ENCODE data around the gene FNDC11. TPM values are rescaled to one million over a fixed set of nuclear protein-coding genes. Genes with fewer than 3 reads are reported as not detected.

FNDC11 gene
- total and polyA plus RNA-seq, 2 of the 13 experiments (the other 11 are each of a cell fraction or from before 2014, with no cell fraction given), result 0.07 TPM; not detected in 1

DNA sequence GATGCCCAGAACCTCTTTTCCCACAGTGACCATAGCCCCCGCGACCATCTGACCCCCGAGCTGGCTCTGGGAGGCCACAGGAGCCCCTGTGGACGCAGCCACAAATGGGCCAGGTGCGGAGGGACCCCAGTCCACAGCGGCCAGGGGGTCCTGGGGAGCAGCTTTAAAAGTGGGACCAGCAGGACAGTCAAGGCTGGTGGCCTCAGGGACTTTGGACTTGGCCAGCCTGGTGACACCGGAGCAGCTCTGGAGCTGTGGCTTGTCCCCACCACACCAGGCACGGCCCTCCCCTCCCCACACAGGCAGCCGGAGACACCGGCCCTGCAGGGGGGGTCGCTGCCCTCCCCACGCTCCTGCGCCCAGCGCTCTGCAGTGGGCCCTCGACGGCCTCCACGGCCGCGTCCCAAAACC, 3.5 kb downstream of the FNDC11 start (continued):
- TF ChIP-seq JUND (CRISPR knock-in tag; IDR thresholded peaks at IDR 0.05), result no peak
- no peak for TF ChIP-seq SOX6 (IDR thresholded peaks at IDR 0.05)
- TF ChIP-seq SOX6 (CRISPR knock-in tag; IDR thresholded peaks at IDR 0.05), result 0 out of 2 replicates have a peak, but pooled peaks have one; percentile 3
- TF ChIP-seq RXRB (CRISPR knock-in tag; IDR thresholded peaks at IDR 0.05; ENCODE audit: borderline replicate concordance), result 0 out of 2 replicates have a peak, but pooled peaks have one; percentile 17
- TF ChIP-seq, protein P1, sequence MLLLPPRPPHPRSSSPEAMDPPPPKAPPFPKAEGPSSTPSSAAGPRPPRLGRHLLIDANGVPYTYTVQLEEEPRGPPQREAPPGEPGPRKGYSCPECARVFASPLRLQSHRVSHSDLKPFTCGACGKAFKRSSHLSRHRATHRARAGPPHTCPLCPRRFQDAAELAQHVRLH (CRISPR knock-in tag; IDR thresholded peaks at IDR 0.05; ENCODE audit: borderline replicate concordance, low read depth), result no peak
- TF ChIP-seq, protein P2, sequence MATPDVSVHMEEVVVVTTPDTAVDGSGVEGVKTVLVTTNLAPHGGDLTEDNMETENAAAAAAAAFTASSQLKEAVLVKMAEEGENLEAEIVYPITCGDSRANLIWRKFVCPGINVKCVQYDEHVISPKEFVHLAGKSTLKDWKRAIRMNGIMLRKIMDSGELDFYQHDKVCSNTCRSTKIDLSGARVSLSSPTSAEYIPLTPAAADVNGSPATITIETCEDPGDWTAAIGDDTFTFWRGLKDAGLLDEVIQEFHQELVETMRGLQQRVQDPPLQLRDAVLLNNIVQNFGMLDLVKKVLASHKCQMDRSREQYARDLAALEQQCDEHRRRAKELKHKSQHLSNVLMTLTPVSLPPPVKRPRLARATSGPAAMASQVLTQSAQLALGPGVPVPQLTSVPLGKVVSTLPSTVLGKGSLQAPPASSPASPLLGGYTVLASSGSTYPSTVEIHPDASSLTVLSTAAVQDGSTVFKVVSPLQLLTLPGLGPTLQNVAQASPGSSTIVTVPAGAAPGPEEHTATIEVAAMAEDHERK (CRISPR knock-in tag; IDR thresholded peaks at IDR 0.05; ENCODE audit: low read depth), result no peak
- TF ChIP-seq, protein P3, sequence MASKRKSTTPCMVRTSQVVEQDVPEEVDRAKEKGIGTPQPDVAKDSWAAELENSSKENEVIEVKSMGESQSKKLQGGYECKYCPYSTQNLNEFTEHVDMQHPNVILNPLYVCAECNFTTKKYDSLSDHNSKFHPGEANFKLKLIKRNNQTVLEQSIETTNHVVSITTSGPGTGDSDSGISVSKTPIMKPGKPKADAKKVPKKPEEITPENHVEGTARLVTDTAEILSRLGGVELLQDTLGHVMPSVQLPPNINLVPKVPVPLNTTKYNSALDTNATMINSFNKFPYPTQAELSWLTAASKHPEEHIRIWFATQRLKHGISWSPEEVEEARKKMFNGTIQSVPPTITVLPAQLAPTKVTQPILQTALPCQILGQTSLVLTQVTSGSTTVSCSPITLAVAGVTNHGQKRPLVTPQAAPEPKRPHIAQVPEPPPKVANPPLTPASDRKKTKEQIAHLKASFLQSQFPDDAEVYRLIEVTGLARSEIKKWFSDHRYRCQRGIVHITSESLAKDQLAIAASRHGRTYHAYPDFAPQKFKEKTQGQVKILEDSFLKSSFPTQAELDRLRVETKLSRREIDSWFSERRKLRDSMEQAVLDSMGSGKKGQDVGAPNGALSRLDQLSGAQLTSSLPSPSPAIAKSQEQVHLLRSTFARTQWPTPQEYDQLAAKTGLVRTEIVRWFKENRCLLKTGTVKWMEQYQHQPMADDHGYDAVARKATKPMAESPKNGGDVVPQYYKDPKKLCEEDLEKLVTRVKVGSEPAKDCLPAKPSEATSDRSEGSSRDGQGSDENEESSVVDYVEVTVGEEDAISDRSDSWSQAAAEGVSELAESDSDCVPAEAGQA (IDR thresholded peaks at IDR 0.05; ENCODE audit: low read depth), result no peak
- TF ChIP-seq, protein P3 (CRISPR knock-in tag; IDR thresholded peaks at IDR 0.05; ENCODE audit: borderline replicate concordance), result no peak
- TF ChIP-seq ZNF101 (CRISPR knock-in tag; IDR thresholded peaks at IDR 0.05; ENCODE audit: borderline replicate concordance, low read depth), result no peak
- no peak for TF ChIP-seq SMYD3 (CRISPR knock-in tag; IDR thresholded peaks at IDR 0.05)
- TF ChIP-seq NR2F6 (IDR thresholded peaks at IDR 0.05), result no peak
- TF ChIP-seq NR2F6 (CRISPR knock-in tag; IDR thresholded peaks at IDR 0.05), result no peak
- TF ChIP-seq, protein P4, sequence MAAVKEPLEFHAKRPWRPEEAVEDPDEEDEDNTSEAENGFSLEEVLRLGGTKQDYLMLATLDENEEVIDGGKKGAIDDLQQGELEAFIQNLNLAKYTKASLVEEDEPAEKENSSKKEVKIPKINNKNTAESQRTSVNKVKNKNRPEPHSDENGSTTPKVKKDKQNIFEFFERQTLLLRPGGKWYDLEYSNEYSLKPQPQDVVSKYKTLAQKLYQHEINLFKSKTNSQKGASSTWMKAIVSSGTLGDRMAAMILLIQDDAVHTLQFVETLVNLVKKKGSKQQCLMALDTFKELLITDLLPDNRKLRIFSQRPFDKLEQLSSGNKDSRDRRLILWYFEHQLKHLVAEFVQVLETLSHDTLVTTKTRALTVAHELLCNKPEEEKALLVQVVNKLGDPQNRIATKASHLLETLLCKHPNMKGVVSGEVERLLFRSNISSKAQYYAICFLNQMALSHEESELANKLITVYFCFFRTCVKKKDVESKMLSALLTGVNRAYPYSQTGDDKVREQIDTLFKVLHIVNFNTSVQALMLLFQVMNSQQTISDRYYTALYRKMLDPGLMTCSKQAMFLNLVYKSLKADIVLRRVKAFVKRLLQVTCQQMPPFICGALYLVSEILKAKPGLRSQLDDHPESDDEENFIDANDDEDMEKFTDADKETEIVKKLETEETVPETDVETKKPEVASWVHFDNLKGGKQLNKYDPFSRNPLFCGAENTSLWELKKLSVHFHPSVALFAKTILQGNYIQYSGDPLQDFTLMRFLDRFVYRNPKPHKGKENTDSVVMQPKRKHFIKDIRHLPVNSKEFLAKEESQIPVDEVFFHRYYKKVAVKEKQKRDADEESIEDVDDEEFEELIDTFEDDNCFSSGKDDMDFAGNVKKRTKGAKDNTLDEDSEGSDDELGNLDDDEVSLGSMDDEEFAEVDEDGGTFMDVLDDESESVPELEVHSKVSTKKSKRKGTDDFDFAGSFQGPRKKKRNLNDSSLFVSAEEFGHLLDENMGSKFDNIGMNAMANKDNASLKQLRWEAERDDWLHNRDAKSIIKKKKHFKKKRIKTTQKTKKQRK (IDR thresholded peaks at IDR 0.05; ENCODE audit: low read length), result no peak
- TF ChIP-seq, protein P5, sequence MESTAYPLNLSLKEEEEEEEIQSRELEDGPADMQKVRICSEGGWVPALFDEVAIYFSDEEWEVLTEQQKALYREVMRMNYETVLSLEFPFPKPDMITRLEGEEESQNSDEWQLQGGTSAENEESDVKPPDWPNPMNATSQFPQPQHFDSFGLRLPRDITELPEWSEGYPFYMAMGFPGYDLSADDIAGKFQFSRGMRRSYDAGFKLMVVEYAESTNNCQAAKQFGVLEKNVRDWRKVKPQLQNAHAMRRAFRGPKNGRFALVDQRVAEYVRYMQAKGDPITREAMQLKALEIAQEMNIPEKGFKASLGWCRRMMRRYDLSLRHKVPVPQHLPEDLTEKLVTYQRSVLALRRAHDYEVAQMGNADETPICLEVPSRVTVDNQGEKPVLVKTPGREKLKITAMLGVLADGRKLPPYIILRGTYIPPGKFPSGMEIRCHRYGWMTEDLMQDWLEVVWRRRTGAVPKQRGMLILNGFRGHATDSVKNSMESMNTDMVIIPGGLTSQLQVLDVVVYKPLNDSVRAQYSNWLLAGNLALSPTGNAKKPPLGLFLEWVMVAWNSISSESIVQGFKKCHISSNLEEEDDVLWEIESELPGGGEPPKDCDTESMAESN (CRISPR knock-in tag; conservative IDR thresholded peaks at IDR 0.05), result no peak
- no peak for TF ChIP-seq NAIF1 (CRISPR knock-in tag; IDR thresholded peaks at IDR 0.05; ENCODE audit: borderline replicate concordance)
- no peak; the same call in 1 of the 2 replicates for TF ChIP-seq HDAC1 (CRISPR knock-in tag; IDR thresholded peaks at IDR 0.05)
- no peak for TF ChIP-seq HNF4G (IDR thresholded peaks at IDR 0.05; ENCODE audit: borderline replicate concordance, low read depth, low read length)
- no peak; the same call in 1 of the 2 replicates for TF ChIP-seq HNF4G (CRISPR knock-in tag; IDR thresholded peaks at IDR 0.05; ENCODE audit: borderline replicate concordance, low read depth)
- TF ChIP-seq ZBTB42 (CRISPR knock-in tag; IDR thresholded peaks at IDR 0.05), result no peak

Data from HepG2 (cell line).